CD4-positive, alpha-beta T cell treated with Interleukin-12 subunit alpha and Interleukin-12 subunit beta, for 1 hour (primary cell): ENCODE results near the gene ASCL2.

Experiments
- DNase-seq: peaks from one replicate; pipeline ENCODE4 v3.0.0-alpha.2; 2020

Gene ASCL2, protein sequence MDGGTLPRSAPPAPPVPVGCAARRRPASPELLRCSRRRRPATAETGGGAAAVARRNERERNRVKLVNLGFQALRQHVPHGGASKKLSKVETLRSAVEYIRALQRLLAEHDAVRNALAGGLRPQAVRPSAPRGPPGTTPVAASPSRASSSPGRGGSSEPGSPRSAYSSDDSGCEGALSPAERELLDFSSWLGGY

GRCh38 chr11:2270322-2271076 lies at the start of gene ASCL2:
TSS of gene ASCL2 (minus strand) at chr11:2270588. CDS start at chr11:2270332, 256 bp downstream.
- peak; percentile 14 for DNase-seq

GRCh38 chr11:2319791-2320472 lies 49.5 kb upstream of the ASCL2 start:
- DNase-seq, result no peak

GRCh38 chr11:2318707-2319106 lies 48.3 kb upstream of the ASCL2 start:
- DNase-seq, result no peak

GRCh38 chr11:2318123-2318522 lies 47.7 kb upstream of the ASCL2 start:
- no peak for DNase-seq

GRCh38 chr11:2317354-2318050 lies 47.1 kb upstream of the ASCL2 start:
- DNase-seq, result no peak

DNA sequence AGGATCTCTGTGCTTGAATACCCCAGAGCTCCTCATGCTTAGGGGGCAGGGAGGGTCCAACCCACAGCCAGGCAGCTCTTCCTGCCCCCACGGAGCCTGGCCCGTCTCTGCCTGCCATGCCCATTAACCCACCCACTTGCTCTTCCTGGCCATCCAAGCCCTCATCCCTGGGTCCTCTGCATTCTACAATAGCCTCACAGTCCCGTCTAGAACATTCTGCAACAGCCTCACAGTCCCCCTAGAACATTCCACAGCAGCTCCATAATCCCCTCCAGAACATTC lies 46.5 kb upstream of the ASCL2 start:
- no peak for DNase-seq

DNA sequence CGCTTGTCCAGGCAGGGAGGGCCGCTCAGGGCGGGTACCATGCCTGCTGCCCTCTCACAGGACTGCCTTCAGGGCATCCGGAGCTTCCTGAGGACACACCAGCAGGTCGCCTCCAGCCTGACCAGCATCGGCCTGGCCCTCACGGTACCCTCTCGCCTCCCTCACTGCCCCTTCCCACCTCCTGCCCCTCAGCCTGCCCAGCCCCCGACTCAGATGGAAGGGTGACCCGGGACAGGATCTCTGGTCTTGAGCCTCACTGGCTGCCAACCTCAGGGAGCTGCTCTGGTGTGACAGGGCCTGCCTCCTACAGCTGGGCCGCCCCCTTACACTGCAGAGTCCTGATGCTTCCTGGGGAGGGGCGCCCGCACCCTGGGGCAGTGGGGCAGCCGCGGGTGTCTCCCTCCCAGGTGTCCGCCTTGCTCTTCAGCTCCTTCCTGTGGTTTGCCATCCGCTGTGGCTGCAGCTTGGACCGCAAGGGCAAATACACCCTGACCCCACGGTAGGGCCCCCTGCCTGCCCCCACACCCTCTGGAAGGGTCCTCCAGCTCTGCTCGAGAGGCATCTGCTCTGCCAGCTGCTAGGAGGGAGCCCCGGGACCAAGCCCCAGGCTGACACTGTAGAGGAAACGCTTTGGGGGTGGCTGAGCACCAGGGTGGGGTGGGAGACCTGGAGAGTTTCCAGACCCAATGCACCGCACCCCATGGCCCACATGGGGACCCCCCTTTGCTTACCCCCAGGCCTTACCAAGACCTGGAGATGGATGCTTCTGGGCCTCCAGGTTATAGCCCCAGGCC lies 46.0 kb upstream of the ASCL2 start:
- no peak for DNase-seq

DNA sequence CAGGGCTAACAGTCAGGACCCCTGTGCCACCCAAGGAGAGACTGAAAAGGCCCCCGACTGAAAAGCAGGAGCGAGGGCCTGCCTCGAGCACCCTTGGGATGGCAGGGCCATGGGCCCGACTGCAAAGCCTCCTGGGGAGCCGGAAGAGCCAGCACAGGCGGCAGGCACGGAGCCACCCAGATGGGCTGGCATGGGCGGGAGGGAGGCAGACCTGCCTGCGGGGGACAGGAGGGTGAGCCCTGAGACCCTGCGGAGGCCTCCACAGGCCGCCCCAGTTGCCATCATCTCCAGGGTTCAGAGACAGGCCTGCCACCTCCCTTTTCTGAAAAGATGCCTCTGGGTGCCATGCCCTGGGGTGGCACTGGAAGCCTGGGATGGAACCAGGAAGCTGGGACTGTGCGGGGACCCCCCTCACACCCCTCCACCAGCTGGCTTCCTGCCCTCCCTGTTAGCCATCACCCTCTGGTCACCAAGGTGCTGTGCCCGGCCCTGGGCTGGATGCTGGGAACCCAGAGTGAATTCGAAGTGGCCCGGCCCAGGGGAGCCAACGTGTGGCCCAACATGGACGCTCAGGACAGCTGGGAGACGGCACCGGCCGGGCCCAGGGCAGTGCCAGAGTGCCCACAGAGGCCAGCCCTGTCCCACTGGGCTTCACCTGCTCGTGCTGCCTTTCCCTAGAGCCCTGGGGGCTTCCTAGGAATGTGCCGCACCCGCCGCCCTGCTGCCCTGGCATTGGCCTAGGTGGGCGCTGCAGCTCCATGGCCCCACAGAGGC lies 45.2 kb upstream of the ASCL2 start:
- no peak for DNase-seq

GRCh38 chr11:2314525-2315394 lies 44.4 kb upstream of the ASCL2 start:
- DNase-seq, result no peak

DNA sequence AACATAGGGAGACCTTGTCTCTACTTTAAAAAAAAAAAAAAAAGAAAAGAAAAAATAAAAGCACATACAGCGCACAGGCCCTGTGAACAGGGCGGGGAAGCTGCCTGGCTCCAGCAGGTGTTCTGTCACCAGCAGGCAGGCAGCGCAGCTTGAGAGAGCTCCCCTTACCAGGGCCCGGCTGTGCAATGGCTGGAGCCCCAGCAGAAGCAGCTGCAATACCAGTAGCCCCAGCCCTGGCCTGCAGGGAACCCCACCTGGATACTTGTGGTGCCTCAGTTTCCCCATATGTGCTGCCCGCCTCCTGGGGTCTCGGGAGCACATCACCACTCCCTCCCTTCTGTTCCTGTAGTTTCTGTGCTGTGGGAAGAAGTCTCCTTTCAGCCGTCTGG lies 43.7 kb upstream of the ASCL2 start:
- no peak for DNase-seq

GRCh38 chr11:2313051-2313951 lies 42.9 kb upstream of the ASCL2 start:
- no peak for DNase-seq

DNA sequence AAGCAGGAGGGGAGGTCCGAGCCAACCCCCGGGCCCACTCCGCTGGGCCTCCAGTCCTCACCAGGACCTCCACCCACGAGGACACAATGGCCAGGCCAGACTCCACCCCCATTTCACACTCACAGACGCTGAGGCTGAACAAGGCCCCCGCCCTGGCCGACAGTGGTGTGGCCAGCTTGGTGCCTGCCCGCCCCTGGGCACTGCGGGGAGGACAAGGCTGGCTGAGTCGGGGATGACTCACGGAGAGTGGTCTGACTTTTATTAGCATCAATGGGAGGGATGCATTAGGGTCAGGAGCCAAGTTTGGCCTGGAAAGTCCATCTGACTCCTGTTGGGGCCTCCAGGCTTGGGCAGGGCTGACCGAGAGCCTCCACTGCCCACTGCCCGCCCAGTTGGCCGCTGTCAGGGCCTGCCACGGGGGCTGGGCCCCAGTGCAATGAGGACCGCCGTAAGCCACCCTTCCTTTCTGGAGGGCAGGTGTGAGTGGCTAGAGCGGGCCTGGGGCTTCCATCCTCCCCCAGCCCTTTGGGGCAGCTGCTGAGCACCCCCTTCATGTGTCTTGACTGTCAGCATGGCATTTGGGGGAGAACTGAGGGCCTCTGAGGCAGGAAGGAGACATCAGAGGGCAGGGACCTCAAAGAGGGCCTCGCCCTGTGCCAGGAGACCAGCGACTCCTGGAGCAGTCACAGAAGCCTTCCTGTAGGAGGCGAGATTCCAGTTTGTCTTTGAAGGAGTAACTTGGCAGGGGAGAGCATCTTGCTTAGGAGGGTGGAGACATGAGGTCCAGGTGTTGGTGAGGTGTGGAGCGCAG lies 42.0 kb upstream of the ASCL2 start:
- DNase-seq, result no peak

GRCh38 chr11:2311353-2312133 lies 41.2 kb upstream of the ASCL2 start:
- DNase-seq, result no peak

DNA sequence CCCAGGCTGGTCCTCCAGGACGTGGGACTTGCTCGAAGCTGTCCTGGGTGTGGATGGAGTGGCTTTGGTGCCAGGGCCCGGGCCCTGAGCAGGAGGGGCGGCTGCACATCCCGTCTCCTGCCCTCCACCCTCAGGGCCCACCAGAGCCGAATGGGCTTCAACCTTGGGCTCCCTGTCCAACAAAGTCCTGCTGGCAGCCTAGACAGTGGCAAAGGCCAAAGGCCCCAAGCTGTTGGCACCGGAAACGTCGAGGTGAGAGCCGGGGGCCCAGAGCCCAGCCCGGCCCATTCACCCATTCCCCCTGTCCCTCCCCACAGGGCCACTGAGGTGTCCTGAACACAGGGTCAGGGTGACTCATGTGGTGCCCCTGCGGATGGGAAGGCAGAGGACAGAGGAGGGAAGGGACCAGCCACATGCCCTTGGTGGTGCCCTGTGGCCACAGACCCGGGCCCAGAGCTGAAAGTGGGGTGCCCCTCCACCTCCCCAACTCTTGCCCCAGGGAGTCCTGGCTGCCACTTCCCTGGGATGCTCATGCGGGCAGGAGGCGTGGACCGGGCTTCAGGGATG lies 40.5 kb upstream of the ASCL2 start:
- DNase-seq, result no peak

GRCh38 chr11:2310073-2310785 lies 39.8 kb upstream of the ASCL2 start:
- DNase-seq, result no peak

DNA sequence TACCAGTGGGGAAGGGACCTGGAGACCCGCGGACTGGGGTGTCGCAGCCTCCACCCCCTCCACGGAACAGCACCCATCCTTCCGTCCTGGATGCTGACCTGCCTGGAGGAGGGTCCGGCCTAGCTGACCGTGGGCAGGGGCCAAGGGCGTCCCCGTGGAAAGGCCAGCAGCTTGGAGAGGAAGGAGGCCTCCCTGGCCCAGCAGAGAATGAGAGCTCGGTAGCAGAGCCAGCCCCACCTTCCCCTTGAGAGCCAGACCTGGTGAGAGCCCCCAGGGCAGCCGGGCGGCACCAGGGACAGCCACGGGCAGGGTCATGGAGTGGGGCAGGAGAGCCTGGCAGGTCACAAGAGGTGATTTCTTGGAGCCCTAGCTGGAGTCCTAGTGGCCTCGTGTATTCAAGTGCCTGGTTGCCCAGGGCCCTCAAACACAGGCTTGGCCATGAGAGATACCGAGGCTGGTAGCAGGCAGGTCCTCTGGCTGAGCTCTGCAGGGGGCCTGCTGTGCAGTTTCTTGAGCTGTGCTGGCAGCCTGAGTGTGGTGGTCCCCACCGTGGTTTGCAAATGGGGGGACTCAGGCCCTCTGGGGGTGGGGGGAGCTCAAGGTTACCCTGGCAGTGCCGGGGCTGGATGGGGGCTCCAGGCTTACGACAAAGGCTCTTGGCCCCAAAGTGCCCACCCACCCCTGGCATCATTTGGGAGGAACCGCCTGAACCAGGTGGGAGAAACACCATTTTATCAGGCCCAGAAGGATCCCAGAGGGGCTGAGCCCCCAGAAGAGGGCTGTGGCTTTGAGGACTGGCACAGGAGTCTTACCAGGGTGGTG lies 39.1 kb upstream of the ASCL2 start:
- no peak for DNase-seq
